Activated effector memory CD4-positive, alpha-beta T cell treated with anti-CD3 and anti-CD28 coated beads, Interleukin-2, amount 50 U/mL, for 16 hours (primary cell): ENCODE data around the gene ERMAP.
A peak's percentile ranks its signal among the peaks of the same experiment; 100 is the strongest.
"Not testable (repeated sequence)": the region's sequence is repeated elsewhere in the genome, so short reads cannot be mapped to it uniquely, and the experiment has no call there.

Experiments
- DNase-seq: peaks from one replicate; pipeline ENCODE4 v3.0.0-alpha.2; 2020

ERMAP gene

DNA sequence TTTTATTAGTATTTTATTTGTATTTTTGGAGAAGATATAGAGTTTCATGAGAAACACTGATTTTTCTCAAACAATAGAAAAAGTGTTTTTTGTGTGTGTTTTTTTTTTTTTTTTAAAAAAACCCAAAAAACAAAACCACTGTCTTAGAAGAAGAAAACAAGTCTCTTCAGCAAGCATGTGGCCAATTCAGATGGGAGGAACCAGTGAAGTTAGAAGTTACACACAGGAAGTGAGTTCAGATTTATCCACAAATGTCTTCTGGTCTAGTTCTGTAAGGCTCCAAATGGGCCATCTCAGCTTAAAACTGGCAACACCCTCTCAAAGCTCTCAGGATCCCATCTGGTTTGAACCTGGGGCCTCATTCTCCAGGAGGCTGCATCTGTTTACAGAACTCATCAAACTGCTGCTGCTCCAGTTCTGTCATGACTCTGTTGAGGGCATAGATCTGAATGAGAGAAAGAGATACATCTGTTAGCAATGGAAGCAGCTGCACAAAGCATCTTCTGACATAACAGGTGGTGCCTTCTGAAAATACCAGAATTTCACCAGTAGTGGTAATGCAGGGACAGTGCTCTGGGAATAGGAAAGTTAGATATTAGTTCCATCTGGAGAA lies 9.8 kb upstream of the ERMAP start:
- no peak for DNase-seq

DNA sequence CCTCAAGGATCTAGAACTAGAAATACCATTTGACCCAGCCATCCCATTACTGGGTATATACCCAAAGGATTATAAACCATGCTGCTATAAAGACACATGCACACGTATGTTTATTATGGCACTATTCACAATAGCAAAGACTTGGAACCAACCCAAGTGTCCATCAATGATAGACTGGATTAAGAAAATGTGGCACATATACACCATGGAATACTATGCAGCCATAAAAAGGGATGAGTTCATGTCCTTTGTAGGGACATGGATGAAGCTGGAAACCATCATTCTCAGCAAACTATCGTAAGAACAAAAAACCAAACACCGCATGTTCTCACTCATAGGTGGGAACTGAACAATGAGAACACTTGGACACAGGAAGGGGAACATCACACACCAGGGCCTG lies 2.1 kb upstream of the ERMAP start:
- DNase-seq: not testable (repeated sequence)

DNA sequence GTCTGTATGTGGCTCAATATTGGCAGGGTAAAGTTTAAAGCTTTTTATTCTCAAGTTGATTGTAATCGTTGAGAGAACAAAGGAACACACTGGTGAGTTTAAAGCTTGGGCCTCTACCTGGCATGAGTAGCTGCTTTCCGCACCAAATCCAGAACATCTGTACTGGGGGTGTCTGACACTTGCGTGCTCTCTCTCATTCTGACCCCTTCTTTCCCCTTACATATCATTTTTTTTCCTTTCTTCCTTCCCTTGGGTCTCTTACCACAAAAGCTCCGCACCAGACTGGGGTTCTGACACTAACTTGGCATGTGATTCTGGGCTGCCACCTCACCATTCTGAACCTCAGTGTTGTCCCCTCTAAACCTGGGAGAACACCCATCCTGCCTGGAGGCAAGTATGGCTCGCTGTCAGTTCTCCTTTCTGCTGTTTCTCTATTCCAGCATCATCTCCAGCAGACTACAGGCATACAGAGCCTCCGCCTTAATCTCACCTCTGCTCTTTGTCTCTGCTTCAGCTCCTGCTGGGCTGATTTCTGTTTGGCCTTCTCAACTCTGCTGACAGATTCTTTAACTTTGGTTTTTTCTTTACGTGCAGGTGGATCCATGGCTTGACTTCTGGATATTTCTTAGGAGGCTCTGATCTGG lies 859 bp upstream of the ERMAP start:
- peak; percentile 64 for DNase-seq

DNA sequence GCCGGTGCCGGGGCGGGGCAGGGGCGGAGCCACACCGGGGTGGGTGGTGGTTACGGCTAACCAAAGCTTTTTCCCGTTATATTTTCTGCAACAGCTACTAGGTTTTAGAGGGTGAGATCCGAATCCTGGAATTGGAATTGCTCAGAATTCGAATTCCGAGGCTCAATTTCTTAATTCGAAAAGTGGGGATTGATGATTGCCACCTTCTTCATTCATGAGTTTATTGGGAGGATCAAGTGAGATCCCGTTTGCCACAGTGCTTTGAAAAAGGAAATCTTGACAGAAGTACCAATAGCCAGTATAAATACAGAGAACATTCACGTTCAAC lies 482 bp downstream of the ERMAP start:
- no peak for DNase-seq

DNA sequence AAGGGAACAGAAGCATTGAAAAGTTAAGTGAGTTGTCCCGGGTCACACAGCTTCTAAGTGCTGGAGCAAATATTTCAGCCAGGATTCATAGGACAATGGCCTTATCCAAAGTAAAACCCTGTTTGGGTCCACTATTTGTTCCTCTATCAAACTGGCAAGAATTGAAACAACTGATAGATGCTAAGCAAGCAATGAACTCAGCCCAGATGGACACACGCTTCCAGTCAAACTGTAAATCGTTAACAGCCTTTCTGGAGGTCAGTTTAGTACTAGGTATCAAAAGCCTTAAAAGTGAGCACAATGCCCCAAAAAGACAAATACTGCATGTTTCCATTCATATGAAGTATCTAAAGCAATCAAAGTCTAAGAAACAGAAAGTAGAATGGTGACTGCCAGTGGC lies 1.1 kb downstream of the ERMAP start:
- no peak for DNase-seq

DNA sequence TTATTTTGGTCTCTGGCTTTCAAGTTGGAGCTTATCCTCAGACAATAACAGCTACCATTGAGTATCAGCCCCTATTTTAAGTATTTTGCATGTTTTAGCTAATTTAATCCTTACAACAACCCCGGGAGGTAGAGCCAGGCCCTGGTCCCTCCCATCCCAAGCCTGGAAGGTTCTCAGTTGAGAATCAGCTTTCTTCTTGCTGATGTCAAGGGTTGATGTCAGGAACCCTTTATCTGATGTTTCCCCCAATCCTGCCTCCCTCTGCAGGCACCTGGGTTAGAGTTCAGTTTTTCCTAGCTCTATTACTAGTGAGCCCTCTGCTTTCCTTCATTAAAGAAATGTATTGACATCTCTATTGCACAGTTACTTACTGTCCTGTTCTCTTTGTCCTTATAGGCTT lies 3.9 kb downstream of the ERMAP start:
- DNase-seq: no peak

DNA sequence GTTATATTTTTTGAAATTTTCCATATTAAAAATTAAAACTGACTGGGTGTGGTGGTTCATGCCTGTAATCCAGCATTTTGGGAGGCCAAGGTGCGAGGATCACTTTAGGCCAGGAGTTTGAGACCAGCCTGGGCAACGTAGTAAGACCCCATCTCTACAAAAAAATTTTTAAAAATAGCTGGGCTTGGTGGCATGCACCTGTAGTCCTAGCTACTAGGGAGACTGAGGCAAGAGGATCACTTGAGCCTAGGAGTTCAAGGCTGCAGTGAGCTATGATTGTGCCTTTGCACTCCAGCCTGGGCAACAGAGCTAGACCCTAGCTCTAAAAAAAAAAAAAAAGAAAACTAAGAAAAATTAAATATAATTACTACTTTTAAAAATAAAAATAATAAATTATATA lies 4.8 kb downstream of the ERMAP start:
- no peak for DNase-seq

DNA sequence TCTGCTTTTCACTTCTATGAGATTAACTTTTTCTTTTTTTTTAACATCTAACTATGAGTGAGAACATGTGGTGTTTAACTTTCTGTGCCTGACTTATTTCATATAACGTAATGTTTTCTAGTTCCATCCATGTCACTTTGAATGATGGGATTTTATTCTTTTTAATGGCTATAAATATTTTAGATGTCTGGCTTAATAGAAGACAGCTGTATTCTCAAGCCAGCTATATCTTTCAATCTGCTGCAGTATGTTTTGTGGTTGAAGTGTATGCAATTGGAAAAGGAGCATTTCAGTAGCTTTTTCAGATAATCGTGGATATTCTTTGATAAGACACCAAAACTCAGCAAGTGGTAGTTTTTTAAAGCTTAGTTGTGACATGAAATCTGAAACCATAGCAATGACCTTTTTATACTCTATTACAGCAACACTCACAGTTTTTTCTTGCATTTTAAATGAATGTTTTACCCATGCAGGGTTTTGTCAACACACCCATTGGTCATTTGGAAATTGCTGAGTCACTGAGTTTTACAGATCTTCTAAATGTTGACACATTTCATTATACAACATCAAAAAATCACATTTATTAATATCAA lies 6.0 kb downstream of the ERMAP start:
- no peak for DNase-seq

DNA sequence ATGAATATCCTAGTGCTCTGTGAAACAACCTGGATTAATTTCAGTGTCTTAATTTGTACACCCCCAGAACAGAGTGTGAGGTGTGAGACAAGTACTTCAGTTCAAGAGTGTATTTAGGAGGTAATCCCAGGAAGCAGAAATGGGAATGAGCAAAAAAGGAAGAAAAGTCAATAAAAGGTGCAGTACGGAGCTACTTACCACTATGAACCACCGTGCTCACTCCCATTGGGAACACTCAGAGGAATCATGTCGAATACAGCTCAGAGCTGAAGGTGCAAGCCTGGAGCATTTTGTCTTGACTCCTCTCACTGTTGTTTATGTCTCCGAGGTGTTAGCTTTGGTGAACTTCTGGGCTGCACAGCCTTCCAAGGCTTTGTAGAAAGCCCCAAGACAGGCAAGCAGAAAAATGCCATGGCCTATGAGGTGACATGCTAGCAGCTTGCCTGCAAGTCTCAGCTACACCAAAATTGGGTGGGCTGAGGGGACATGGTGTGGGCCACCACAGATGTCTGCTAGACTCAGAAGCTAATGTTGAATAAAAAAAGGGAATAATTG lies 7.6 kb downstream of the ERMAP start:
- DNase-seq: no peak

DNA sequence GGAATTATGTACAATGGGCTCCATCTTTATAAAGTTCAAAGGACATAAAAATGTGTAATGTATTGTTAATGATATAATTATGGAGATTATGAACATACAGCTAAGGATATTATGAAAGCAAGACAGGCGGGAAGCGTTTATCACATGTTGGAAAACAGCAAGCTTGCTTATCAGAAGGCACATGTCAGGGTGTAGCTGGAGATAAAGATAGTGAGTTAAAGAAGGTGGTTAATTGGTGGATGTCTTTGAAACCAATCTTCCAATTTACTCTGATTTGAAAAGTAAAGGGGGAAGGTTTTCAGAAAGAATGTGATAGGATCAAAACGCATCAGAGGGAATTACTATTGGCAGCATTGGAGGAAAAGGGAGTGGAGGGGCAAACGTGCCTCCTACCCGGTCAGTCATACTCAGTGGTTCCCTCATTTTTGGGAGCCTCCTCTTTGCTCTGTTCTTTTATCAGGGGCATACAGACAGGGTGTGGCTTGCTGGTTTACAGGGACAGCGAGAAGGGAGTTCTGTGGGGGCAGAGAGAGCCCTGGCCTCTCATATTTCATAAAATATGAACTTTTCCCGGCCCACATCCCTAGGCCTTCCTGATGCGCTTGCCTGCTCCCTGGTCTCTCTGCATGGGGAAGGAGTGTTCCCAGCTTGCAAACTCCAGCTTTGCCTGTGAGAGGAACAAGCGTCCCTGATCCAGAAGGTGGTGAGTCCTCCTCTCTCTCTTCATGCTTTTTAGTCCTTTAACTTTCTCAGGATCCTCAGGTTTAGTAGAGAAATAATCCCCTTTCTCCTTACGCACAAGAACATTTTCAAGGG lies 8.3 kb downstream of the ERMAP start:
- no peak for DNase-seq

DNA sequence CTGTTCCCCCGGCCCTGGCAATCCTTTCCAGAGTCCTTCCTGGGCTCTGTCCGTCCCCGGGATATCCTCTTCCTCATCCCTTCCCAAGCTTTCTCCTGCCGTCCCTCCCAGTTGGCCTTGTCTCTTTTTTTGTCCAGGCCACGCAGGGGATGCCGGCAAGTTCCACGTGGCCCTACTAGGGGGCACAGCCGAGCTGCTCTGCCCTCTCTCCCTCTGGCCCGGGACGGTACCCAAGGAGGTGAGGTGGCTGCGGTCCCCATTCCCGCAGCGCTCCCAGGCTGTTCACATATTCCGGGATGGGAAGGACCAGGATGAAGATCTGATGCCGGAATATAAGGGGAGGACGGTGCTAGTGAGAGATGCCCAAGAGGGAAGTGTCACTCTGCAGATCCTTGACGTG lies 13.7 kb downstream of the ERMAP start:
- no peak for DNase-seq

DNA sequence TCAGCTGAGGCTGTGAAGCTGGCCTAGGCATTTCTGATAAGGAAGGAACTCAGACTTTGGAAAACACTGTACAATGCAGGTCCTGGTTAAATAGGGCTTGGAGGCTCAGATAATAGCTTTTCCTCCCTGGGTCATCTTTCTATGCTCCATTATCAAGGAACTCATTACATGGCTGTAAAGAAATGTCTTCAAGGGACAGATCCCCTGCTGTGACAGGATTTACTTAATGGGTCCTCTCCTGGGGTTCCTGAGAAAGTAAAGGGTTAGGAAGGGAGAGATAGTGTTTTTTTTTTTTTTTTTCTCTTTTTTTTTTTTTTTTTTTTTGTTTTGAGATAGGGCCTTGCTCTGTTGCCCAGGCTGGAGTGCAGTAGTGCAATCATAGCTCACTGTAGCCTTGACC lies 14.4 kb downstream of the ERMAP start:
- no peak for DNase-seq

DNA sequence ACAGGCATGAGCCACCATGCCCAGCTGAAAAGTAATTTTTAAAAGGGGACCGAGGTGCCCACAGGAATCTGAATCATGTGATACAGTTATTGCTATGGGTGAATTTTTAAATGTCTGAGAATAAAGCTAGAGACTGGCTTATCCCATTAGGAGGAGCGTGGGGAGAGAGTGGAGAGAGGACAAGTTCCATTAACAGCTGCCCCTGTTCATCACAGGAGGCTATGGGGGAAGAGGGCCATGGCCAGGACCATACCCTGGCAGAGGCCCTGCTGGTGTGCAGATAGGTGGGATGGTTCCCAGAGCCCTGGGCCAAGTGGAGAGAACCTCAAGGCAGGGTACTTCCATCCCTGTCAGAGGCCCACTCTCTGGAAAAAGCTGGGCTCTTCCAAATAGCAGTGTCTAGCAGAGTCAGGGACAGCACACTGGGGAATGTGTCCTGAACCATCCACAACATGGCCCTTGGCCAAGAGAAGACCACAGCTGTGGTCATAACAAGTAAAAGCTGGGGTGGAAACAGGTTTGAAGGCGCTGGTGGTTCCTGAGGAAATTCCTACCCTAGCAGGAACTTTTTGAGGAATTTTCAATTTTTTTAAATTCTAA lies 15.8 kb downstream of the ERMAP start:
- no peak for DNase-seq

DNA sequence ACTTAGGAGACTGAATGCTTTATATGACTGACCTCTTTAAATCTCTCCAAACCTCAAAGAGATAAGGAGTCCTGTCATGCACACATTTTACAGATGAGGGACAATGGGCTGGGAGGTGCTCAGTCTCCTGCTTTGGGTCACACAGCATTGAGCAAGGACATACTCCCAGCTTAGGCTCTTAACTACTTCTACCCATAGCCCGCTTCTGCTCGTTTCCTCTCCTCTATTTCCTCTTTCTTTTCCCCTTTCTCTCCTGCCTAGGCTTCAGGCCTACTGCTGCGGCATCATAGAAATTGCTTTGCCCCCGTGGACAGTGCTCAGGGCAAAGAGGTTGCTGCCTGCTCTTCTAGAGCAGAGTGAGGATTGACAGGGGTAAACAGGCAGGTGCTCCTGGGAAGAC lies 17.1 kb downstream of the ERMAP start:
- DNase-seq: no peak

DNA sequence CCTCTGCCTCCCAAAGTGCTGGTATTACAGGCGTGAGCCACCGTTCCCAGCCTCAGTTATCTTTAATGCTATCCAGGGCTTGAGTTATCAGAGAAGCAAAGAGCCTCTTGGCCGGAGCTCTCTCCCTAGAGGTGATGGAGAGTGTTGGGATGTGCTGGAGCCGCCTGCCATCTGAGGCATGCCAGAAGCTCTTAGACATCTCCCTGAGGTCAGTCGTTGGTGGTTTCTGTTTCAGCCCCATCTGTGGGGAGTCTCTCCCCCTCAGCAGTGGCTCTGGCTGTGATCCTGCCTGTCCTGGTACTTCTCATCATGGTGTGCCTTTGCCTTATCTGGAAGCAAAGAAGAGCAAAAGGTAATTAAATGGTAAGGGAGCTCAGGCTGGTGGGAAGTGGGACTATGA lies 17.9 kb downstream of the ERMAP start:
- no peak for DNase-seq

DNA sequence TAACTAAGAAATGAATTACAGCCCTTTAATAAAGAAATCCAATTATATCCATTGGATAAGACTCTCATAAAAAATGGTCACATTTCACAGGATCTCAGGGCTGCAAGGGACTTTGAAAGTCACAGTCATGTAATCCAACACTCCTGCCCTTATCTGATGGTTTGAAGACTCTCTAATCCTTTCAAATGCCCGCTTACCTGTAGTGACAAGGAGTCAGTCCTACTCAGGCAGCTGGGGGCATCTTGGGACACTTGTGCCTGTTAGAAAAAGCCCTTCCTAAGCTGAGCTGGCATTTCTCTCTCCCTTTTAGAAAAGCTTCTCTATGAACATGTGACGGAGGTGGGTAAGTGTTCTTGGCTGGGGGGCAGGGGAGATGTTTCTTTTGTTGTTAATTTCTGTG lies 18.5 kb downstream of the ERMAP start:
- no peak for DNase-seq

DNA sequence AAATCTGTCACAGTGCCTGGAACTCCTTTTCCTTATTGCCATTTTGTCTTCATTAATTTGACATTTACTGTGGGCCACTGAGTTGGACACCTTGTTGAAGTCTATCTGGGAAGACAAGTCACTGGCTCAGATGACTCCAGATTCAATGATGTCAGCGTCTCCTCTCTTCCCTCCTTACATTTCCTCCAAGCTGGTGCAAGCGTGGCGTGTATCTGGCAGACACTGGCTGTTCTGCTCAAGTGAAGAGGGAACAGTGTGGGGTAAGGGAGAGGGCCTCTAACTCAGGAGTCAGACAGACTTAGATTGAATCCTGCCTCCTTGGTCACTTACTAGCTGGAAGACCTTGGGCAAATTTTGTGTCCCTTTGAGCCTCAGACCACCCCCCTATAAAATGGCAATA lies 20.8 kb downstream of the ERMAP start:
- DNase-seq: no peak

DNA sequence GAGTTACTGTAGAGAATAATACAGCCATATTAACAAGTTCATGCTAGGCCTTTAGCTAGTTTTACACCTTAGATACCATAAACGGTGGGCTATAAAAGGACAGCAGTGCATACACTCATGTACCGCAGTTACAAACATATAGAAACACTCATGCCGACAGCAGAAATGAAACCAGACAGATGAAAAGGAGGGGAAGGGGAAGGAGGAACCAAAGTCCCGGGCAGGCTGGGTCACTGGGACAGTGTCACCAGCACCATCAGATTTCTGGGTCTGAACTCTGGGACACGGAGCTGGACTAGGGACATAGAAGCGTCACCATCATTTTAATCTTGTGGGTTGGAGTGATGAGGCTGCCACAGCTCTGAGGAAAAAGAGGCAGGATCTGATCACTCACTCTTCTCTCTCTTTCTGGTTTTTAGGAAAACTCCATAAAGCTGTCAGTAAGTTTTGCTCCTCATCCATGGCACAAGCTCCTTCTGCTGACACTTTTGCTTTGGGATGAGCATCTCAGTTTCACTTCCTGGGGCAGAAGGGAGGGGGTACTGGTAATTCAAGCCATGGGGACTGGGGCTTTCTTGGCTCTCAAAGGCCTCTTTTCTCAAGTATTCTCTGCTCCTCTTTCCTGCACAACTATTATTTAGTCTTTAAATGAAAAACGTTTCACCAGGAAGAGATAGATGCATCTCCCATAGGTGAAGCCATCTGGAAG lies 21.7 kb downstream of the ERMAP start:
- no peak for DNase-seq

DNA sequence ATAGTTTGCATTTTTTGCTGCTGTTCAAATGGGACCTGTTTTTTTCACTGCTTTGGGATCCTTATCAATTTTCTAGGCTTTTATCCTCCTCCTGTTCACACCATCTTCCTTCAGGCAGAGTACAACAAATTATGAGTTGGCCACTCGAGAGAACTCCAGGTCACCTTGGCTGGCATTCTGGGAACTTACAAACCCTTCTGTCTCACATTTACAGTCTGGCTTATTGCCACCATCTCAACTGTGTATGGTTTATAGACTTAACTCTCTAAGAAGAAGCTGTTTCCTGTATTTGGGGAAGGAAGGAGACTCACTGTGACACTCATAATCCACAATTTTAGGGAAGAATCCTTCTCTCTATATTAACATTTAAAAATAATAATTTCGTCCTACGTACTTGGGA lies 24.1 kb downstream of the ERMAP start:
- no peak for DNase-seq

DNA sequence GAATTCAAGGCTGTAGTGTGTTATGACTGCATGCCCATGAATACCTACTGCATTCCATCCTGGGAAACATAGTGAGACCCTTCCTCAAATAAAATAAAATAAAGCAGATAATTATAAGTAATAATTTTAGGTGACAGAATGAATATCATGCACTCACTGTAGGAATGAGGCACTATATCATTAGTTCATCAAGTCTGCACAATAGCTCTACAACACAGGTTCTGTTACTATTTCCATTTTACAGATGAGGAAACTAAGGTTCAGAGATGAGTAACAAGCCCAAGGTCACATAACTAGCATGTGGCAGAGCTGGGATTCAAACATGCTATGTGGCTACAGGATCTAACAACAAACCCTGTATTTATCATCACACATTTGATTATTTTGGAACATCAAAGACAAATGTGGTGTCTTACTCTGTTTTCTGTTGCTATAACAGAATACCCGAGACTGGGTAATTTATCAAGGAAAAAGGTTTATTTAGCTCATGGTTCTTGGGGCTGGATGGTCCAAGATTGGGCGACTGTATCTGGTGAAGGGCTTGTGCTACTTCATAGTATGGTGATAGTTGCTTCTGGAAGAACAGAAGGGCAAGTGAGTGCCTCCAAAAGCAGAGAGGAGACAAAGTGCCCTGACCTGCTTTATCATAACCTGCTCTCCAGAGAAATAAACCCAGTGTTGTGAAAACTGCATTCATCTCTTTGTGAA lies 24.7 kb downstream of the ERMAP start:
- no peak for DNase-seq

DNA sequence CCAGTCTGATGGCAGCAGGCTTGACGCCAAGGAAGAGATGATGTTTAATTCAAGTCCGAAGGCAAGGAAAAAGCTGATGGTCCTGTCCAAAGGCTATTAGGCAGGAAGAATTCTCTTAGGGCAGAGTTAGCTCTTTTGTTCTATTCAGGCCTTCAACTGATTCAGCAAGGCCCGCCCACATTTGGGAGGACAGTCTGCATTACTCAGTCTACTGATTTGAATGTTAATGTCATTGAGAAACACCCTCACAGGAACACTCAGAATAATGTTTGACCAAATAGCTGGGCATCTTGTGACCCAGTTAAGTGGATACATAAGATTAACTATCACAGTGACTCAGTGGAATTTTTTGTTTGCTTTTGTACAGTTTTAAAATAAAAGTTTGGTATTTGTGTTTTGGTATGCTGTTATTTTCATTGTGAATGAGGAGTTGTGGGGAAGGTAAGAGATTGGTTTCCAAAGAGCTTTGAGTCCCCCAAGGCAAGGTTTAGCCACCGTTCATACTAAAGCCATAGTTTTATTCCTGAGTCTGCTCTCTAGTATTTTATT lies 27.7 kb downstream of the ERMAP start:
- DNase-seq: no peak

DNA sequence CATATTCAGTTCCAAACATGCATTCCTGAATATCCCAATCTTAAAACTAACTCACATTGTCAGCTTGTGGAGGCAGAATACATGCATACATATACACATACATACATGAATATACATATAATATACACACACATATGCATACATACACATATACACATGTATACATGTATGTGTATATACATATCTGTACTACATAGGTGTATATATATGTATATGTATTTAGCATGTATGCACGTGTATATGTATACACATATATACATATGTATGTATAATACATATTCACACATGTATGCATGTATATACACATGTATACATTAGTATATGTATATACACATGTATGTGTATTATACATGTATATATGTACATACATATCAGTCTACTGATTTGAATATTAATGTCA lies 28.3 kb downstream of the ERMAP start:
- no peak for DNase-seq
